Measurements from ENCODE around the gene DBF4B. TPM values are rescaled to one million over a fixed set of nuclear protein-coding genes. Genes with fewer than 3 reads are reported as not detected.

DBF4B gene
- total RNA-seq, 2 donors from 2014 or later, result 31.1 to 44.9 TPM

- no peaks in the 10 kb centered on the region for H3K36me3 ChIP-seq (ENCODE audit: control insufficient read depth, insufficient read depth, low read length)
- H3K9ac ChIP-seq (ENCODE audit: extremely low read depth, low read length, poor library complexity, severe bottlenecking), result no peak overlapping the region
- H3K4me3 ChIP-seq (ENCODE audit: low read length), result no peak overlapping the region
- no peak for TF ChIP-seq CTCF (conservative IDR thresholded peaks at IDR 0.05)
- no peaks in the 10 kb centered on the region for H3K27me3 ChIP-seq (ENCODE audit: control insufficient read depth, insufficient read depth, low read length, poor library complexity, severe bottlenecking)
- 93 to 94% methylated on average over 7 of the region's 7 CpGs for WGBS, 2 experiments (ENCODE audit: insufficient coverage in 1 of 2, insufficient read length in 1 of 2)
- Mint-ChIP-seq H3K4me3 (no peak overlapping the region), H3K27me3 (ENCODE audit: insufficient read depth) (no peaks in the 10 kb centered on the region), H3K9me3 (no peaks in the 10 kb centered on the region), H3K27ac (no peak overlapping the region), H3K36me3 (ENCODE audit: low read depth) (no peaks in the 10 kb centered on the region), H3K4me1 (peaks cover 8% of the 10 kb centered on the region)
- no peaks in the 10 kb centered on the region for H3K9me3 ChIP-seq (ENCODE audit: control insufficient read depth, low read length)
- no peak overlapping the region for H3K27ac ChIP-seq (ENCODE audit: low read depth, low read length)
- no peaks in the 10 kb centered on the region for H3K4me1 ChIP-seq (ENCODE audit: control insufficient read depth, insufficient read depth, low read length)
- DNase-seq, result peak; percentile 60
These were observed 77.5 kb downstream of the DBF4B start for GRCh38 chr17:44785921-44786320.

GRCh38 chr17:44786551-44787081 lies 78.2 kb downstream of the DBF4B start:
- WGBS, 2 experiments (ENCODE audit: insufficient coverage in 1 of 2, insufficient read length in 1 of 2), result 88 to 89% methylated on average over 8 to 16 of the region's 16 CpGs
- Mint-ChIP-seq H3K27me3 (ENCODE audit: insufficient read depth) (no peaks in the 10 kb centered on the region), H3K36me3 (ENCODE audit: low read depth) (no peaks in the 10 kb centered on the region), H3K4me3 (no peak overlapping the region), H3K27ac (no peak overlapping the region), H3K4me1 (peaks cover 7% of the 10 kb centered on the region), H3K9me3 (no peaks in the 10 kb centered on the region)
- peak; percentile 54 for DNase-seq
- no peak overlapping the region for H3K9ac ChIP-seq (ENCODE audit: extremely low read depth, low read length, poor library complexity, severe bottlenecking)
- no peaks in the 10 kb centered on the region for H3K27me3 ChIP-seq (ENCODE audit: control insufficient read depth, insufficient read depth, low read length, poor library complexity, severe bottlenecking)
- TF ChIP-seq CTCF (conservative IDR thresholded peaks at IDR 0.05), result no peak
- H3K4me3 ChIP-seq (ENCODE audit: low read length), result no peak overlapping the region
- H3K36me3 ChIP-seq (ENCODE audit: control insufficient read depth, insufficient read depth, low read length), result no peaks in the 10 kb centered on the region
- H3K4me1 ChIP-seq (ENCODE audit: control insufficient read depth, insufficient read depth, low read length), result no peaks in the 10 kb centered on the region
- H3K9me3 ChIP-seq (ENCODE audit: control insufficient read depth, low read length), result no peaks in the 10 kb centered on the region
- no peak overlapping the region for H3K27ac ChIP-seq (ENCODE audit: low read depth, low read length)

GRCh38 chr17:44787271-44787940 lies 78.9 kb downstream of the DBF4B start:
- Histone ChIP-seq H3K27ac (ENCODE audit: low read depth, low read length) (no peak overlapping the region), H3K9ac (ENCODE audit: extremely low read depth, low read length, poor library complexity, severe bottlenecking) (no peak overlapping the region), H3K4me1 (ENCODE audit: control insufficient read depth, insufficient read depth, low read length) (no peaks in the 10 kb centered on the region), H3K27me3 (ENCODE audit: control insufficient read depth, insufficient read depth, low read length, poor library complexity, severe bottlenecking) (no peaks in the 10 kb centered on the region), H3K36me3 (ENCODE audit: control insufficient read depth, insufficient read depth, low read length) (no peaks in the 10 kb centered on the region), H3K9me3 (ENCODE audit: control insufficient read depth, low read length) (no peaks in the 10 kb centered on the region), H3K4me3 (ENCODE audit: low read length) (no peak overlapping the region)
- Mint-ChIP-seq H3K27ac (no peak overlapping the region), H3K4me1 (no peaks in the 10 kb centered on the region), H3K9me3 (no peaks in the 10 kb centered on the region), H3K4me3 (no peak overlapping the region), H3K27me3 (ENCODE audit: insufficient read depth) (no peaks in the 10 kb centered on the region), H3K36me3 (ENCODE audit: low read depth) (no peaks in the 10 kb centered on the region)
- peak; percentile 62 for DNase-seq
- no peak for TF ChIP-seq CTCF (conservative IDR thresholded peaks at IDR 0.05)
- 85 to 88% methylated on average over 8 to 15 of the region's 15 CpGs for WGBS, 2 experiments (ENCODE audit: insufficient coverage in 1 of 2, insufficient read length in 1 of 2)

Measured in endodermal cell (in vitro differentiated cells).